HepG2 (cell line): ENCODE data around the gene PHLDB1. TPM values are rescaled to one million over a fixed set of nuclear protein-coding genes. Genes with fewer than 3 reads are reported as not detected.

Experiments used
- ARNTL ChIP-seq: sonication (generic); formaldehyde crosslinking; IDR thresholded peaks from 2 replicates; pipeline ENCODE4 v1.4.0; 2020; ENCODE audit warnings: mild to moderate bottlenecking, missing genetic modification reagents
- ASH2L ChIP-seq: fragments of 300-600, 200-600 bp; sonication (generic); IDR thresholded peaks from 2 replicates; pipeline ENCODE4 v1.7.0; 2017; ENCODE audit warnings: low read depth, mild to moderate bottlenecking, moderate library complexity, mixed read lengths, low read length; ENCODE audit not compliant: insufficient read length
- EEA1 ChIP-seq: sonication (generic); formaldehyde crosslinking; IDR thresholded peaks from 2 replicates; pipeline ENCODE4 v1.5.1; 2020; ENCODE audit warnings: mild to moderate bottlenecking, missing genetic modification reagents, borderline replicate concordance
- FOXM1 ChIP-seq: sonication (generic); formaldehyde crosslinking; IDR thresholded peaks from 2 replicates; pipeline ENCODE4 v1.5.0; 2020; ENCODE audit warnings: missing genetic modification reagents
- HIVEP1 ChIP-seq: sonication (generic); formaldehyde crosslinking; IDR thresholded peaks from 2 replicates; pipeline ENCODE4 v1.4.0; 2020; ENCODE audit warnings: mild to moderate bottlenecking, missing genetic modification reagents
- HOXA5 ChIP-seq: sonication (generic); formaldehyde crosslinking; IDR thresholded peaks from 2 replicates; pipeline ENCODE4 v1.4.0; 2020; ENCODE audit warnings: missing genetic modification reagents
- KLF12 ChIP-seq: sonication (generic); formaldehyde crosslinking; IDR thresholded peaks from 2 replicates; pipeline ENCODE4 v1.4.0; 2020; ENCODE audit warnings: missing genetic modification reagents, borderline replicate concordance
- MATR3 ChIP-seq: sonication (generic); formaldehyde crosslinking; IDR thresholded peaks from 2 replicates; pipeline ENCODE4 v1.4.0; 2020; ENCODE audit warnings: missing genetic modification reagents
- NBN ChIP-seq: fragments of 450-650 bp; conservative IDR thresholded peaks from 2 replicates; pipeline ENCODE4 v1.6.1; 2017
- RBAK ChIP-seq: sonication (generic); formaldehyde crosslinking; IDR thresholded peaks from 2 replicates; pipeline ENCODE4 v1.5.1; 2020; ENCODE audit warnings: mild to moderate bottlenecking, missing genetic modification reagents
- SKI ChIP-seq: fragments of 450-650 bp; IDR thresholded peaks from one replicate; pipeline ENCODE4 v1.6.1; 2018; ENCODE audit warnings: mild to moderate bottlenecking; ENCODE audit not compliant: partially characterized antibody
- SNAI1 ChIP-seq: sonication (generic); formaldehyde crosslinking; IDR thresholded peaks from 2 replicates; pipeline ENCODE4 v1.5.0; 2020; ENCODE audit warnings: mild to moderate bottlenecking, missing genetic modification reagents, borderline replicate concordance
- SP4 ChIP-seq: sonication (generic); formaldehyde crosslinking; IDR thresholded peaks from 2 replicates; pipeline ENCODE4 v1.8.1; 2023; ENCODE audit warnings: mild to moderate bottlenecking, missing genetic modification reagents
- ZMAT3 ChIP-seq: sonication (generic); formaldehyde crosslinking; conservative IDR thresholded peaks from 2 replicates; pipeline ENCODE4 v1.7.0; 2021; ENCODE audit warnings: missing genetic modification reagents
- ZNF20 ChIP-seq: sonication (generic); formaldehyde crosslinking; IDR thresholded peaks from 2 replicates; pipeline ENCODE4 v1.4.0; 2020; ENCODE audit warnings: mild to moderate bottlenecking, moderate library complexity, missing genetic modification reagents
- ZNF839 ChIP-seq: sonication (generic); formaldehyde crosslinking; IDR thresholded peaks from 2 replicates; pipeline ENCODE4 v1.4.0; 2020; ENCODE audit warnings: missing genetic modification reagents, mild to moderate bottlenecking, borderline replicate concordance
- ZNF891 ChIP-seq: sonication (generic); formaldehyde crosslinking; IDR thresholded peaks from 2 replicates; pipeline ENCODE4 v1.5.0; 2020; ENCODE audit warnings: mild to moderate bottlenecking, missing genetic modification reagents
- ZSCAN22 ChIP-seq: sonication (generic); formaldehyde crosslinking; IDR thresholded peaks from 2 replicates; pipeline ENCODE4 v1.4.0; 2020; ENCODE audit warnings: mild to moderate bottlenecking, missing genetic modification reagents
- polyA plus RNA-seq, 8 experiments: library from polyadenylated mRNA; depleted of rRNA in 3 of 8; stranded (reverse) in 7 of 8; unstranded in 1 of 8; fragments of >200 nt; fragmentation: Illumina TruSeq in 4 of 8; extraction: Trizol in 4 of 8; gene quantifications; 2 replicates each; pipeline versions ENCODE4 v1.2.1 to v1.2.3, GENCODE V29; 2011 to 2016; ENCODE audit warnings: low read depth in 4 of 8, missing spikeins in 1 of 8, mixed read lengths in 1 of 8; ENCODE audit not compliant: insufficient read depth in 1 of 8
- total RNA-seq, 5 experiments: library from RNA; depleted of rRNA; stranded (reverse); fragments of >200 nt; fragmentation: Illumina TruSeq; extraction: Trizol; gene quantifications; 2 replicates each; pipeline ENCODE4 v1.2.3, GENCODE V29; 2016; ENCODE audit warnings: low read depth in 1 of 5
- TF ChIP-seq, protein P1 (sequence below): sonication (generic); formaldehyde crosslinking; IDR thresholded peaks from 2 replicates; pipeline ENCODE4 v1.5.0; 2020; ENCODE audit warnings: missing genetic modification reagents
- TF ChIP-seq, protein P2 (sequence below): sonication (generic); formaldehyde crosslinking; IDR thresholded peaks from 2 replicates; pipeline ENCODE4 v1.4.0; 2020; ENCODE audit warnings: missing genetic modification reagents, borderline replicate concordance
- TF ChIP-seq, protein P3 (sequence below): sonication (generic); formaldehyde crosslinking; IDR thresholded peaks from 2 replicates; pipeline ENCODE4 v1.8.0; 2022; ENCODE audit warnings: mild to moderate bottlenecking, missing genetic modification reagents, moderate library complexity
- TF ChIP-seq, protein P4 (sequence below): sonication (generic); formaldehyde crosslinking; IDR thresholded peaks from 2 replicates; pipeline ENCODE4 v1.5.1; 2020; ENCODE audit warnings: missing genetic modification reagents, mild to moderate bottlenecking, borderline replicate concordance
- TF ChIP-seq, protein P5 (sequence below): IDR thresholded peaks from 2 replicates; pipeline ENCODE4 v1.6.1; 2016; ENCODE audit warnings: missing genetic modification reagents, missing compliant biosample characterization

The PHLDB1 gene
- total and polyA plus RNA-seq, 2 of the 13 experiments (the other 11 are each of a cell fraction or from before 2014, with no cell fraction given): 13.8 to 14.2 TPM

DNA sequence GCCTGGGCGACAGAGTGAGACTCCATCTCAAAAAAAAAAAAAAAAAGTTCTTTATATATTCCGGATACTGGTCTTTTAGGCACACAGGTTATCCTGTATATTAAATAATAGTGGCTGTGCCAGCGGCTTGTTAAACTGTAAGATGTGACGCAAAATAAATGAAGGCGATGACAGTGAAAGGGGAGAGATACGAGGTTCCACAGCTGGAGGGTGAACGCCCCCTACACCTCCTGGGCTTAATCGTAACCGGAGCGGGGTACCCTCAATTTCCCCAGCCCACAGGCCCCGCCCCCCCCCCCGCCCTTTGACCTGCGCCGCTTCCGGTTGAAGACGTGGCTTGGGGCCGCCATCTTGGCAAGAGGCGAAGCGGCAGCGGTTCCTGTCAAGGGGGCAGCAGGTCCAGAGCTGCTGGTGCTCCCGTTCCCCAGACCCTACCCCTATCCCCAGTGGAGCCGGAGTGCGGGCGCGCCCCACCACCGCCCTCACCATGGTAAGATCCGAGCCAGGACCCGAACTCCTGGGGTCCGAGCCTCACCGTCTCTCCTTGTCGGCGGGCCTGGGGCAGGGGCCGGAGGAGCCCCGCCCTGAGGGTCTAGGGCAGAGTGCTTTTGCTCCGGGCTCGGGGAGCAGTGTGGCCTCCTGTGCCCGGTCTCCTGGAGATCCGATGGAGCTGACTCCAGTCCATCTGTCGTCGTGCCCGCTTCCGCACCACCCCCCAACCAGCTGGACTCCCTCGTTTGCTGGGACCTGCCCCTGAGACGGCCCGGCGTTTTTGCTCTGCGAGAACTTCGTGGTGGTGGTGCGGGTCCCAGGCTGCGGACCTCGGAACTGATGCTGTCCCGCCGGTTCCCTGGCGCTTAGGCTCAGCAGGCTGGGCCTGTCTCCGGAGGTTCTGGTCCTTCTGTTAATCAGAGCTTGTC, 35.1 kb upstream of the PHLDB1 start, which contains the start of gene ARCN1 (continued):
- no peak; the same call in 1 of the 2 replicates for TF ChIP-seq ZNF839 (CRISPR knock-in tag)
- no peak for TF ChIP-seq NBN
- no peak for TF ChIP-seq ZMAT3 (CRISPR knock-in tag)
- TF ChIP-seq MATR3 (CRISPR knock-in tag): no peak
- peak; percentile 64; the same call in 1 of the 2 replicates for TF ChIP-seq EEA1 (CRISPR knock-in tag)
- TF ChIP-seq, protein P1, sequence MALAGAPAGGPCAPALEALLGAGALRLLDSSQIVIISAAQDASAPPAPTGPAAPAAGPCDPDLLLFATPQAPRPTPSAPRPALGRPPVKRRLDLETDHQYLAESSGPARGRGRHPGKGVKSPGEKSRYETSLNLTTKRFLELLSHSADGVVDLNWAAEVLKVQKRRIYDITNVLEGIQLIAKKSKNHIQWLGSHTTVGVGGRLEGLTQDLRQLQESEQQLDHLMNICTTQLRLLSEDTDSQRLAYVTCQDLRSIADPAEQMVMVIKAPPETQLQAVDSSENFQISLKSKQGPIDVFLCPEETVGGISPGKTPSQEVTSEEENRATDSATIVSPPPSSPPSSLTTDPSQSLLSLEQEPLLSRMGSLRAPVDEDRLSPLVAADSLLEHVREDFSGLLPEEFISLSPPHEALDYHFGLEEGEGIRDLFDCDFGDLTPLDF (CRISPR knock-in tag): no peak
- TF ChIP-seq SKI: no peak
- peak; percentile 52; the same call in 1 of the 2 replicates for TF ChIP-seq HIVEP1 (CRISPR knock-in tag)
- no peak; the same call in 1 of the 2 replicates for TF ChIP-seq ARNTL (CRISPR knock-in tag)
- TF ChIP-seq SNAI1 (CRISPR knock-in tag): no peak
- no peak for TF ChIP-seq ZSCAN22
- TF ChIP-seq, protein P2, sequence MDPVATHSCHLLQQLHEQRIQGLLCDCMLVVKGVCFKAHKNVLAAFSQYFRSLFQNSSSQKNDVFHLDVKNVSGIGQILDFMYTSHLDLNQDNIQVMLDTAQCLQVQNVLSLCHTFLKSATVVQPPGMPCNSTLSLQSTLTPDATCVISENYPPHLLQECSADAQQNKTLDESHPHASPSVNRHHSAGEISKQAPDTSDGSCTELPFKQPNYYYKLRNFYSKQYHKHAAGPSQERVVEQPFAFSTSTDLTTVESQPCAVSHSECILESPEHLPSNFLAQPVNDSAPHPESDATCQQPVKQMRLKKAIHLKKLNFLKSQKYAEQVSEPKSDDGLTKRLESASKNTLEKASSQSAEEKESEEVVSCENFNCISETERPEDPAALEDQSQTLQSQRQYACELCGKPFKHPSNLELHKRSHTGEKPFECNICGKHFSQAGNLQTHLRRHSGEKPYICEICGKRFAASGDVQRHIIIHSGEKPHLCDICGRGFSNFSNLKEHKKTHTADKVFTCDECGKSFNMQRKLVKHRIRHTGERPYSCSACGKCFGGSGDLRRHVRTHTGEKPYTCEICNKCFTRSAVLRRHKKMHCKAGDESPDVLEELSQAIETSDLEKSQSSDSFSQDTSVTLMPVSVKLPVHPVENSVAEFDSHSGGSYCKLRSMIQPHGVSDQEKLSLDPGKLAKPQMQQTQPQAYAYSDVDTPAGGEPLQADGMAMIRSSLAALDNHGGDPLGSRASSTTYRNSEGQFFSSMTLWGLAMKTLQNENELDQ (CRISPR knock-in tag): no peak
- TF ChIP-seq, protein P3, sequence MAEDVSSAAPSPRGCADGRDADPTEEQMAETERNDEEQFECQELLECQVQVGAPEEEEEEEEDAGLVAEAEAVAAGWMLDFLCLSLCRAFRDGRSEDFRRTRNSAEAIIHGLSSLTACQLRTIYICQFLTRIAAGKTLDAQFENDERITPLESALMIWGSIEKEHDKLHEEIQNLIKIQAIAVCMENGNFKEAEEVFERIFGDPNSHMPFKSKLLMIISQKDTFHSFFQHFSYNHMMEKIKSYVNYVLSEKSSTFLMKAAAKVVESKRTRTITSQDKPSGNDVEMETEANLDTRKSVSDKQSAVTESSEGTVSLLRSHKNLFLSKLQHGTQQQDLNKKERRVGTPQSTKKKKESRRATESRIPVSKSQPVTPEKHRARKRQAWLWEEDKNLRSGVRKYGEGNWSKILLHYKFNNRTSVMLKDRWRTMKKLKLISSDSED: no peak
- no peak for TF ChIP-seq RBAK (CRISPR knock-in tag)
- no peak for TF ChIP-seq HOXA5
- no peak for TF ChIP-seq FOXM1 (CRISPR knock-in tag)
- 0 out of 2 replicates have a peak, but pooled peaks have one; percentile 22 for TF ChIP-seq KLF12 (CRISPR knock-in tag)
- TF ChIP-seq ZNF20 (CRISPR knock-in tag): no peak
- TF ChIP-seq SP4: no peak
- TF ChIP-seq, protein P4, sequence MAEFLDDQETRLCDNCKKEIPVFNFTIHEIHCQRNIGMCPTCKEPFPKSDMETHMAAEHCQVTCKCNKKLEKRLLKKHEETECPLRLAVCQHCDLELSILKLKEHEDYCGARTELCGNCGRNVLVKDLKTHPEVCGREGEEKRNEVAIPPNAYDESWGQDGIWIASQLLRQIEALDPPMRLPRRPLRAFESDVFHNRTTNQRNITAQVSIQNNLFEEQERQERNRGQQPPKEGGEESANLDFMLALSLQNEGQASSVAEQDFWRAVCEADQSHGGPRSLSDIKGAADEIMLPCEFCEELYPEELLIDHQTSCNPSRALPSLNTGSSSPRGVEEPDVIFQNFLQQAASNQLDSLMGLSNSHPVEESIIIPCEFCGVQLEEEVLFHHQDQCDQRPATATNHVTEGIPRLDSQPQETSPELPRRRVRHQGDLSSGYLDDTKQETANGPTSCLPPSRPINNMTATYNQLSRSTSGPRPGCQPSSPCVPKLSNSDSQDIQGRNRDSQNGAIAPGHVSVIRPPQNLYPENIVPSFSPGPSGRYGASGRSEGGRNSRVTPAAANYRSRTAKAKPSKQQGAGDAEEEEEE (CRISPR knock-in tag): 0 out of 2 replicates have a peak, but pooled peaks have one; percentile 21
- no peak for TF ChIP-seq ZNF891 (CRISPR knock-in tag)
- peak; percentile 88 for TF ChIP-seq ASH2L
- TF ChIP-seq, protein P5, sequence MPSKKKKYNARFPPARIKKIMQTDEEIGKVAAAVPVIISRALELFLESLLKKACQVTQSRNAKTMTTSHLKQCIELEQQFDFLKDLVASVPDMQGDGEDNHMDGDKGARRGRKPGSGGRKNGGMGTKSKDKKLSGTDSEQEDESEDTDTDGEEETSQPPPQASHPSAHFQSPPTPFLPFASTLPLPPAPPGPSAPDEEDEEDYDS (CRISPR knock-in tag): no peak; the same call in 1 of the 2 replicates
